Trophoblast cell (in vitro differentiated cells and primary cell): ENCODE data around the gene CCDC152.

Experiments used
- DNase-seq, 2 donors: peaks; one replicate each; pipeline ENCODE4 v3.0.0-alpha.2; 2016
- H2AFZ ChIP-seq: 2 replicates; pipeline ENCODE4 v1.6.1; 2013; ENCODE audit warnings: low read length, moderate library complexity, mild to moderate bottlenecking; ENCODE audit not compliant: insufficient read depth, poor library complexity
- H2AK5ac ChIP-seq: 2 replicates; pipeline ENCODE4 v1.6.1; 2013; ENCODE audit warnings: mild to moderate bottlenecking, low read length
- H2BK120ac ChIP-seq: 2 replicates; pipeline ENCODE4 v1.6.1; 2013; ENCODE audit warnings: low read length, mild to moderate bottlenecking, moderate library complexity; ENCODE audit not compliant: insufficient read depth, poor library complexity
- H2BK12ac ChIP-seq: 2 replicates; pipeline ENCODE4 v1.6.1; 2013; ENCODE audit warnings: mild to moderate bottlenecking, low read length, moderate library complexity
- H2BK5ac ChIP-seq: 2 replicates; pipeline ENCODE4 v1.6.1; 2013; ENCODE audit warnings: low read length, low read depth, moderate library complexity, mild to moderate bottlenecking; ENCODE audit not compliant: poor library complexity
- H3K14ac ChIP-seq: 2 replicates; pipeline ENCODE4 v1.6.1; 2013; ENCODE audit warnings: mild to moderate bottlenecking, low read length
- H3K18ac ChIP-seq: 2 replicates; pipeline ENCODE4 v1.6.1; 2013; ENCODE audit warnings: mild to moderate bottlenecking, low read length
- H3K23ac ChIP-seq: 2 replicates; pipeline ENCODE4 v1.6.1; 2013; ENCODE audit warnings: low read length
- H3K27ac ChIP-seq: 2 replicates; pipeline ENCODE4 v1.5.1; 2013; ENCODE audit warnings: low read depth, mild to moderate bottlenecking, inconsistent platforms, low read length, moderate library complexity
- H3K27me3 ChIP-seq: 2 replicates; pipeline ENCODE4 v1.6.1; 2013; ENCODE audit warnings: inconsistent platforms, mild to moderate bottlenecking, low read length, moderate library complexity; ENCODE audit not compliant: insufficient read depth
- H3K36me3 ChIP-seq, 2 experiments: 1 replicate in 1 of 2; 2 replicates in 1 of 2; pipeline ENCODE4 v1.6.1; 2013; ENCODE audit warnings: low read length in 2 of 2, mild to moderate bottlenecking in 2 of 2, moderate library complexity in 1 of 2; ENCODE audit not compliant: insufficient read depth in 2 of 2, control insufficient read depth in 1 of 2
- H3K4ac ChIP-seq: 2 replicates; pipeline ENCODE4 v1.6.1; 2013; ENCODE audit warnings: low read depth, mild to moderate bottlenecking, low read length, moderate library complexity
- H3K4me1 ChIP-seq, 2 experiments: 1 replicate in 1 of 2; 2 replicates in 1 of 2; pipeline ENCODE4 v1.6.1; 2013; ENCODE audit warnings: low read length in 2 of 2, mild to moderate bottlenecking in 2 of 2, moderate library complexity in 1 of 2; ENCODE audit not compliant: insufficient read depth in 2 of 2, control insufficient read depth in 1 of 2
- H3K4me2 ChIP-seq: 2 replicates; pipeline ENCODE4 v1.6.1; 2013; ENCODE audit warnings: inconsistent platforms, mild to moderate bottlenecking, low read length, moderate library complexity
- H3K4me3 ChIP-seq: 2 replicates; pipeline ENCODE4 v1.5.1; 2013; ENCODE audit warnings: mild to moderate bottlenecking, low read depth, low read length, inconsistent platforms
- H3K79me1 ChIP-seq: one replicate; pipeline ENCODE4 v1.6.1; 2013; ENCODE audit warnings: low read length
- H3K79me2 ChIP-seq: 2 replicates; pipeline ENCODE4 v1.6.1; 2013; ENCODE audit warnings: low read length, mild to moderate bottlenecking; ENCODE audit not compliant: control insufficient read depth, insufficient read depth, poor library complexity
- H3K9ac ChIP-seq: 2 replicates; pipeline ENCODE4 v1.6.1; 2013; ENCODE audit warnings: mild to moderate bottlenecking, low read length
- H3K9me3 ChIP-seq: 2 replicates; pipeline ENCODE4 v1.6.1; 2013; ENCODE audit warnings: low read depth, mild to moderate bottlenecking, control low read depth, inconsistent platforms, low read length; ENCODE audit not compliant: insufficient read depth
- H4K12ac ChIP-seq: 2 replicates; pipeline ENCODE4 v1.6.1; 2013; ENCODE audit warnings: low read depth, mild to moderate bottlenecking, low read length, moderate library complexity
- H4K8ac ChIP-seq: 2 replicates; pipeline ENCODE4 v1.6.1; 2013; ENCODE audit warnings: low read depth, mild to moderate bottlenecking, low read length, moderate library complexity
- H4K91ac ChIP-seq: one replicate; pipeline ENCODE4 v1.6.1; 2013; ENCODE audit warnings: low read depth, mild to moderate bottlenecking, low read length, moderate library complexity
- WGBS: extraction: QIAGEN DNeasy Blood & Tissue Kit; methylation state at CpG from one replicate; pipeline ENCODE4 v1.1.7; 2013; ENCODE audit warnings: missing lambda C conversion rate; ENCODE audit not compliant: insufficient read length, insufficient coverage; ENCODE audit errors: extremely low coverage; 5-methylcytosine and 5-hydroxymethylcytosine counted together

Gene CCDC152

GRCh38 chr5:42753099-42753498, 3.5 kb upstream of the CCDC152 start:
- no peak for DNase-seq
- Histone ChIP-seq H4K12ac (no peak overlapping the region), H2AK5ac (no peak overlapping the region), H3K9ac (no peak overlapping the region), H2AFZ (no peak overlapping the region), H3K27ac (no peak overlapping the region), H3K9me3 (no peaks in the 10 kb centered on the region), H3K18ac (no peak overlapping the region), H4K8ac (no peak overlapping the region), H3K23ac (no peak overlapping the region), H4K91ac (no peak overlapping the region), H3K4ac (no peak overlapping the region), H3K4me1 (peaks cover 0 to 4% of the 10 kb centered on the region in 2 experiments), H3K79me1 (no peaks in the 10 kb centered on the region), H3K4me2 (no peak overlapping the region), H3K27me3 (no peaks in the 10 kb centered on the region), H2BK120ac (no peak overlapping the region), H2BK12ac (no peak overlapping the region), H3K14ac (no peak overlapping the region), H3K79me2 (no peaks in the 10 kb centered on the region), H2BK5ac (no peak overlapping the region), H3K4me3 (no peak overlapping the region), H3K36me3 (no peaks in the 10 kb centered on the region)
- WGBS = no CpG with 5 or more reads among the region's 3 CpGs

DNA sequence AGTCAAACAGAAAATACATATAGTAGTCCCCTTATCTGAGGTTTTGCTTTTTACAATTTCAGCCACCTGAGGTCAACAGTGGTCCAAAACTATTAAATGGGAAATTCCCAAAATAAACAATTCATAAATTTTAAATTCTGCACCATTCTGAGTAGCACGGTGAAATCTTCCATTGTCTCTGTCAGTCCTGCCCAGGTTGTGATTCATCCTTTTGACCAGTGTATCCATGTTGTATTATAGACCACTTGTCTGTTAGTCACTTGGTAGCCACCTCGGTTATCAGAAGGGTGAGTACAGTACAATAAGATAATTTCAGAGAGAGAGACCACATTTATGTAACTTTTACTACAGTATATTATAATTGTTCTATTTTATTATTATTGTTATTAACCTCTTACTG, 2.8 kb downstream of the CCDC152 start:
- H3K4me3 ChIP-seq = no peak overlapping the region
- H3K27me3 ChIP-seq = no peaks in the 10 kb centered on the region
- no peak overlapping the region for H2BK5ac ChIP-seq
- H2BK120ac ChIP-seq = no peak overlapping the region
- no peak overlapping the region for H3K27ac ChIP-seq
- peaks cover 0 to 4% of the 10 kb centered on the region in 2 experiments for H3K4me1 ChIP-seq
- H3K4me2 ChIP-seq = no peak overlapping the region
- no peak overlapping the region for H3K14ac ChIP-seq
- no peak overlapping the region for H3K23ac ChIP-seq
- no peaks in the 10 kb centered on the region for H3K79me1 ChIP-seq
- H4K91ac ChIP-seq = no peak overlapping the region
- WGBS = no CpG with 5 or more reads among the region's 2 CpGs
- no peak overlapping the region for H2AK5ac ChIP-seq
- no peak overlapping the region for H2BK12ac ChIP-seq
- H3K79me2 ChIP-seq = no peaks in the 10 kb centered on the region
- H3K4ac ChIP-seq = no peak overlapping the region
- H2AFZ ChIP-seq = no peak overlapping the region
- H3K9ac ChIP-seq = no peak overlapping the region
- H3K18ac ChIP-seq = no peak overlapping the region
- H4K12ac ChIP-seq = no peak overlapping the region
- no peaks in the 10 kb centered on the region for H3K36me3 ChIP-seq
- no peaks in the 10 kb centered on the region for H3K9me3 ChIP-seq
- H4K8ac ChIP-seq = no peak overlapping the region
- DNase-seq = no peak

DNA sequence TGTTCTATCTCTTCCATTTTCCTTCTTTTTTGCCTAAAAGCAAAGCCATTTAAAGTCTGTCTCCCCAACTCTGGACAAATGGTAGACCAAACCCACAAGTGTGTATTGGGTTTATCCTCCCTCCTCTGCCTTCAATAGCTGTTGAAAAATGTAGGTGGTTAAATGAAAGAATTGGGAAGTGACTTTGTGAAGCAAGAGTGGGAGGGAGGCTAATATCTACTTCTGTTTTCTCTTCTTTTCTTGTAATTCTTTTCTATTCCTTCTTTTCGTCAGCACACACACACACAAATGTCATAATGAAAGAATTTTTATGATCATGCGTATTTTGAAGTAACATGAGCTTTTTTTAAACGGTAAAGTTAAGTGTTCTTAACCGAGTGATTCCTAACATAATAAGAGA, 3.8 kb downstream of the CCDC152 start:
- H2BK12ac ChIP-seq = no peak overlapping the region
- H3K18ac ChIP-seq = no peak overlapping the region
- H3K27ac ChIP-seq = no peak overlapping the region
- no peak overlapping the region for H2BK5ac ChIP-seq
- H3K14ac ChIP-seq = no peak overlapping the region
- H3K4me3 ChIP-seq = no peak overlapping the region
- H3K4me2 ChIP-seq = no peak overlapping the region
- WGBS = no CpG with 5 or more reads among the region's 4 CpGs
- no peak for DNase-seq
- no peak overlapping the region for H2AFZ ChIP-seq
- no peak overlapping the region for H3K23ac ChIP-seq
- no peaks in the 10 kb centered on the region for H3K36me3 ChIP-seq
- no peaks in the 10 kb centered on the region for H3K79me2 ChIP-seq
- H3K9me3 ChIP-seq = no peaks in the 10 kb centered on the region
- H3K79me1 ChIP-seq = no peaks in the 10 kb centered on the region
- H4K12ac ChIP-seq = no peak overlapping the region
- no peak overlapping the region for H3K4ac ChIP-seq
- no peak overlapping the region for H2AK5ac ChIP-seq
- peaks cover 0 to 4% of the 10 kb centered on the region in 2 experiments for H3K4me1 ChIP-seq
- no peaks in the 10 kb centered on the region for H3K27me3 ChIP-seq
- H3K9ac ChIP-seq = no peak overlapping the region
- no peak overlapping the region for H4K8ac ChIP-seq
- H2BK120ac ChIP-seq = no peak overlapping the region
- H4K91ac ChIP-seq = no peak overlapping the region

- no peaks in the 10 kb centered on the region for H3K79me2 ChIP-seq
Measured at GRCh38 chr5:42761791-42762190, 5.2 kb downstream of the CCDC152 start.

More at GRCh38 chr5:42761791-42762190, 5.2 kb downstream of the CCDC152 start:
- H2AK5ac ChIP-seq = no peak overlapping the region
- no peaks in the 10 kb centered on the region for H3K36me3 ChIP-seq
- no peak overlapping the region for H3K27ac ChIP-seq
- H4K91ac ChIP-seq = no peak overlapping the region
- no peak overlapping the region for H2BK12ac ChIP-seq
- no peak overlapping the region for H3K23ac ChIP-seq
- no peak overlapping the region for H3K4me3 ChIP-seq
- no peaks in the 10 kb centered on the region for H3K79me1 ChIP-seq
- no peak overlapping the region for H3K14ac ChIP-seq
- no peak overlapping the region for H4K8ac ChIP-seq
- no peak overlapping the region for H3K4ac ChIP-seq
- no peak overlapping the region for H2AFZ ChIP-seq
- H3K9ac ChIP-seq = no peak overlapping the region
- no peak for DNase-seq
- H4K12ac ChIP-seq = no peak overlapping the region
- H2BK120ac ChIP-seq = no peak overlapping the region
- H3K9me3 ChIP-seq = no peaks in the 10 kb centered on the region
- peaks cover 0 to 4% of the 10 kb centered on the region in 2 experiments for H3K4me1 ChIP-seq
- H3K4me2 ChIP-seq = no peak overlapping the region
- WGBS = no CpG with 5 or more reads among the region's 1 CpG
- no peaks in the 10 kb centered on the region for H3K27me3 ChIP-seq
- H2BK5ac ChIP-seq = no peak overlapping the region
- H3K18ac ChIP-seq = no peak overlapping the region
